GM12873 (cell line): ENCODE measurements around the gene KRT84.

ENCODE experiments used
- CTCF ChIP-seq: IDR thresholded peaks from 2 replicates; pipeline ENCODE4 v1.5.1; 2012; ENCODE audit warnings: low read depth, mild to moderate bottlenecking, moderate library complexity, low read length, control low read depth; ENCODE audit not compliant: insufficient read depth; ENCODE audit errors: missing control alignments

Gene KRT84

GRCh38 chr12:52370926-52371608 lies 14.4 kb downstream of the KRT84 start:
- no peak for TF ChIP-seq CTCF

GRCh38 chr12:52369809-52370208 lies 15.6 kb downstream of the KRT84 start:
- no peak for TF ChIP-seq CTCF

GRCh38 chr12:52369211-52369610 lies 16.2 kb downstream of the KRT84 start:
- no peak for TF ChIP-seq CTCF

GRCh38 chr12:52368508-52368907 lies 16.9 kb downstream of the KRT84 start:
- no peak for TF ChIP-seq CTCF

- no peak for TF ChIP-seq CTCF
These were observed 17.6 kb downstream of the KRT84 start for GRCh38 chr12:52367876-52368275.

- no peak for TF ChIP-seq CTCF
These were observed 18.5 kb downstream of the KRT84 start, which contains the start of gene KRT85 for GRCh38 chr12:52366738-52367485. KRT85 (minus strand) TSS chr12:52367481; CDS start chr12:52367405, 76 bp downstream.

- TF ChIP-seq CTCF, result no peak
These were observed 20.5 kb downstream of the KRT84 start for GRCh38 chr12:52364901-52365489.
